WTC11 (cell line): ENCODE data around the gene COMMD8. TPM values are rescaled to one million over a fixed set of nuclear protein-coding genes. Genes with fewer than 3 reads are reported as not detected.

ENCODE experiments used
- ATAC-seq: fragments of 200-7000 bp; cut with Tn5 transposase; 2 replicates; pipeline ENCODE4 v1.10.0; 2021; ENCODE audit warnings: mild to moderate bottlenecking, moderate library complexity
- CTCF ChIA-PET: fragments of 300-600 bp; sonication (Branson Sonifier 250); formaldehyde crosslinking; loops from one replicate; lab custom pipeline; 2021; ENCODE audit warnings: antibody characterized with exemption; lab: Charles Lee
- POLR2A ChIA-PET: fragments of 350-600 bp; sonication (Branson Sonifier 250); formaldehyde crosslinking; loops from one replicate; lab custom pipeline; 2021; ENCODE audit warnings: antibody characterized with exemption; lab: Charles Lee
- DNase-seq: peaks from one replicate; pipeline ENCODE4 v3.0.0; 2021; ENCODE audit warnings: low spot score
- H3K27ac Mint-ChIP-seq: 2 replicates; pipeline ENCODE4 v1.8.0; 2021; ENCODE audit warnings: mixed read lengths
- H3K27me3 Mint-ChIP-seq: 2 replicates; pipeline ENCODE4 v1.8.0; 2021; ENCODE audit warnings: low read depth, mild to moderate bottlenecking, moderate library complexity, mixed read lengths
- H3K36me3 Mint-ChIP-seq: 2 replicates; pipeline ENCODE4 v1.8.0; 2021; ENCODE audit warnings: mixed read lengths
- H3K4me1 Mint-ChIP-seq: 2 replicates; pipeline ENCODE4 v1.8.0; 2022; ENCODE audit warnings: mixed read lengths
- H3K4me3 Mint-ChIP-seq: 2 replicates; pipeline ENCODE4 v1.8.0; 2021; ENCODE audit warnings: mild to moderate bottlenecking, moderate library complexity, mixed read lengths
- H3K9me3 Mint-ChIP-seq: 2 replicates; pipeline ENCODE4 v1.8.0; 2021; ENCODE audit warnings: mixed read lengths
- ATF1 ChIP-seq: sonication (generic); formaldehyde crosslinking; IDR thresholded peaks from 2 replicates; pipeline ENCODE4 v1.8.1; 2023; ENCODE audit warnings: mild to moderate bottlenecking, moderate library complexity, missing genetic modification reagents
- ATF3 ChIP-seq: sonication (generic); formaldehyde crosslinking; conservative IDR thresholded peaks from 2 replicates; pipeline ENCODE4 v1.8.1; 2022; ENCODE audit warnings: mild to moderate bottlenecking, missing genetic modification reagents
- CBFB ChIP-seq: sonication (generic); formaldehyde crosslinking; IDR thresholded peaks from 2 replicates; pipeline ENCODE4 v1.8.1; 2022; ENCODE audit warnings: mild to moderate bottlenecking, low read depth, missing genetic modification reagents
- CTCF ChIP-seq: fragments of 200-600 bp; IDR thresholded peaks from 2 replicates; pipeline ENCODE4 v1.8.0; 2022; ENCODE audit warnings: antibody characterized with exemption
- ERG ChIP-seq: fragments of 250-450 bp; sonication (Bioruptor Pico); IDR thresholded peaks from 2 replicates; pipeline ENCODE4 v1.8.0; 2021; ENCODE audit warnings: mild to moderate bottlenecking
- ESRRA ChIP-seq: sonication (generic); formaldehyde crosslinking; IDR thresholded peaks from 2 replicates; pipeline ENCODE4 v1.8.1; 2022; ENCODE audit warnings: mild to moderate bottlenecking, missing genetic modification reagents, borderline replicate concordance
- FOXK1 ChIP-seq: sonication (generic); formaldehyde crosslinking; IDR thresholded peaks from 2 replicates; pipeline ENCODE4 v1.8.0; 2022; ENCODE audit warnings: mild to moderate bottlenecking, moderate library complexity, missing genetic modification reagents
- KAT7 ChIP-seq: sonication (generic); formaldehyde crosslinking; IDR thresholded peaks from 2 replicates; pipeline ENCODE4 v1.8.1; 2023; ENCODE audit warnings: missing genetic modification reagents, mild to moderate bottlenecking, borderline replicate concordance
- MAX ChIP-seq: sonication (generic); formaldehyde crosslinking; IDR thresholded peaks from 2 replicates; pipeline ENCODE4 v1.8.0; 2022; ENCODE audit warnings: mild to moderate bottlenecking, missing genetic modification reagents
- NFATC4 ChIP-seq: fragments of 250-450 bp; sonication (Bioruptor Pico); IDR thresholded peaks from 2 replicates; pipeline ENCODE4 v1.9.0; 2021; ENCODE audit warnings: mild to moderate bottlenecking
- NFYB ChIP-seq: sonication (generic); formaldehyde crosslinking; conservative IDR thresholded peaks from 2 replicates; pipeline ENCODE4 v1.8.0; 2022; ENCODE audit warnings: low read depth, missing genetic modification reagents
- NR1H2 ChIP-seq: sonication (generic); formaldehyde crosslinking; IDR thresholded peaks from 2 replicates; pipeline ENCODE4 v1.9.0; 2021; ENCODE audit warnings: mild to moderate bottlenecking, moderate library complexity, missing genetic modification reagents
- NR3C1 ChIP-seq: sonication (generic); formaldehyde crosslinking; conservative IDR thresholded peaks from 2 replicates; pipeline ENCODE4 v1.8.1; 2023; ENCODE audit warnings: low read depth, mild to moderate bottlenecking, missing genetic modification reagents
- PREB ChIP-seq: sonication (generic); formaldehyde crosslinking; IDR thresholded peaks from 2 replicates; pipeline ENCODE4 v1.8.1; 2022; ENCODE audit warnings: mild to moderate bottlenecking, missing genetic modification reagents, moderate library complexity, borderline replicate concordance
- PRRX2 ChIP-seq: fragments of 250-450 bp; sonication (Bioruptor Pico); IDR thresholded peaks from 2 replicates; pipeline ENCODE4 v1.8.0; 2021; ENCODE audit warnings: mild to moderate bottlenecking
- SMAD3 ChIP-seq: sonication (generic); formaldehyde crosslinking; IDR thresholded peaks from 2 replicates; pipeline ENCODE4 v1.8.0; 2022; ENCODE audit warnings: missing genetic modification reagents, mild to moderate bottlenecking, borderline replicate concordance
- TEAD1 ChIP-seq: sonication (generic); formaldehyde crosslinking; IDR thresholded peaks from 2 replicates; pipeline ENCODE4 v1.8.0; 2022; ENCODE audit warnings: mild to moderate bottlenecking, missing genetic modification reagents
- ZNF281 ChIP-seq: sonication (generic); formaldehyde crosslinking; IDR thresholded peaks from 2 replicates; pipeline ENCODE4 v1.8.0; 2023; ENCODE audit warnings: mild to moderate bottlenecking, missing genetic modification reagents
- ZNF416 ChIP-seq: fragments of 250-450 bp; sonication (Bioruptor Pico); IDR thresholded peaks from 2 replicates; pipeline ENCODE4 v1.9.0; 2021; ENCODE audit warnings: mild to moderate bottlenecking, inconsistent platforms
- ZNF423 ChIP-seq: fragments of 250-450 bp; sonication (Bioruptor Pico); IDR thresholded peaks from 2 replicates; pipeline ENCODE4 v2.1.2; 2022; ENCODE audit warnings: mild to moderate bottlenecking, moderate library complexity
- total RNA-seq: library from RNA; stranded (reverse); gene quantifications from 3 replicates; pipeline ENCODE4 v1.2.3, GENCODE V29; 2021

COMMD8 gene
- total RNA-seq, 1 experiment from 2014 or later: 8.1 TPM

- TF ChIP-seq ATF3 (CRISPR knock-in tag) (no peak), ESRRA (CRISPR knock-in tag) (no peak), ERG (no peak), ATF1 (CRISPR knock-in tag) (no peak)
These were observed 20.7 kb upstream of the COMMD8 start (continued) for GRCh38 chr4:47484168-47484567.

- POLR2A ChIA-PET: interaction anchor here (2.6 kb wide), 1 partner anchor 20 kb away, joined by 10 read pairs; the partner anchor contains the start of gene COMMD8
- no peak for ATAC-seq
- H3K4me1 Mint-ChIP-seq: peaks cover 17% of the 10 kb centered on the region
These were observed 20.2 kb upstream of the COMMD8 start for GRCh38 chr4:47483745-47484144.

GRCh38 chr4:47482326-47482725 is 18.8 kb upstream of the COMMD8 start:
- ATAC-seq: no peak
- CTCF ChIA-PET: interaction anchor here (1.3 to 2.2 kb wide), 2 partner anchors 10 to 19 kb away, joined by 4 to 7 read pairs; partner anchors contain the start of gene COMMD8
- TF ChIP-seq MAX (CRISPR knock-in tag): no peak
- no peak for TF ChIP-seq ATF1 (CRISPR knock-in tag)
- TF ChIP-seq KAT7 (CRISPR knock-in tag): no peak
- no peak for TF ChIP-seq ZNF423
- TF ChIP-seq NR3C1 (CRISPR knock-in tag): no peak
- no peak for TF ChIP-seq ZNF416 (CRISPR knock-in tag)
- TF ChIP-seq CBFB (CRISPR knock-in tag): no peak
- TF ChIP-seq FOXK1 (CRISPR knock-in tag): no peak
- no peak for TF ChIP-seq CTCF
- no peak for TF ChIP-seq NFATC4 (CRISPR knock-in tag)
- TF ChIP-seq PREB (CRISPR knock-in tag): no peak

More at GRCh38 chr4:47483745-47484144, 20.2 kb upstream of the COMMD8 start:
- Mint-ChIP-seq H3K36me3 (no peaks in the 10 kb centered on the region), H3K9me3 (peaks cover 2% of the 10 kb centered on the region), H3K4me3 (no peak overlapping the region), H3K27me3 (peaks cover 12% of the 10 kb centered on the region), H3K27ac (no peak overlapping the region)
- TF ChIP-seq NFYB: no peak
- no peak for TF ChIP-seq PRRX2
- no peak for TF ChIP-seq FOXK1 (CRISPR knock-in tag)
- no peak for TF ChIP-seq TEAD1 (CRISPR knock-in tag)
- no peak for TF ChIP-seq ZNF281 (CRISPR knock-in tag)
- TF ChIP-seq SMAD3 (CRISPR knock-in tag): no peak
- no peak for TF ChIP-seq NR1H2 (CRISPR knock-in tag)
- TF ChIP-seq CTCF: no peak
- CTCF ChIA-PET: interaction anchor here (0.6 to 2.4 kb wide), 7 partner anchors 20 to 215 kb away, joined by 3 to 21 read pairs (median 4); partner anchors contain the start of gene COMMD8
- DNase-seq: no peak

More at GRCh38 chr4:47482326-47482725, 18.8 kb upstream of the COMMD8 start:
- POLR2A ChIA-PET: no interaction called here
- Mint-ChIP-seq H3K36me3 (no peaks in the 10 kb centered on the region), H3K4me1 (peaks cover 17% of the 10 kb centered on the region), H3K4me3 (no peak overlapping the region), H3K27ac (no peak overlapping the region), H3K27me3 (peaks cover 12% of the 10 kb centered on the region), H3K9me3 (no peaks in the 10 kb centered on the region)
- no peak for DNase-seq
